T-helper 2 cell treated with Interferon-gamma antibody and Interleukin-4, amounts not matched to agents 5 μg/mL and 100 μg/mL, for 36 hours (primary cell): ENCODE results near the gene PCDHB8.
A peak's percentile ranks its signal among the peaks of the same experiment; 100 is the strongest.
"Not testable (repeated sequence)": the region's sequence is repeated elsewhere in the genome, so short reads cannot be mapped to it uniquely, and the experiment has no call there.

Source experiments
- DNase-seq: peaks from one replicate; pipeline ENCODE4 v3.0.0; 2021; ENCODE audit warnings: low spot score
- H3K27ac Mint-ChIP-seq: one replicate; pipeline ENCODE4 v1.8.0; 2021; ENCODE audit warnings: mild to moderate bottlenecking, mixed read lengths
- H3K27me3 Mint-ChIP-seq: one replicate; pipeline ENCODE4 v1.8.0; 2021; ENCODE audit warnings: low read depth, mixed read lengths
- H3K36me3 Mint-ChIP-seq: one replicate; pipeline ENCODE4 v1.8.0; 2021; ENCODE audit warnings: low read depth, mixed read lengths
- H3K4me1 Mint-ChIP-seq: one replicate; pipeline ENCODE4 v1.8.0; 2021; ENCODE audit warnings: low read depth, mixed read lengths
- H3K4me3 Mint-ChIP-seq: one replicate; pipeline ENCODE4 v1.8.0; 2022; ENCODE audit warnings: mild to moderate bottlenecking, moderate library complexity, mixed read lengths
- H3K9me3 Mint-ChIP-seq: one replicate; pipeline ENCODE4 v1.8.0; 2021; ENCODE audit warnings: mixed read lengths

Gene PCDHB8

GRCh38 chr5:141174291-141175104 is 3.1 kb upstream of the PCDHB8 start:
- not testable (repeated sequence) for H3K27me3 Mint-ChIP-seq, H3K9me3 Mint-ChIP-seq, H3K4me1 Mint-ChIP-seq, H3K27ac Mint-ChIP-seq, DNase-seq, H3K4me3 Mint-ChIP-seq, H3K36me3 Mint-ChIP-seq

- H3K9me3 Mint-ChIP-seq, result peaks cover 12% of the 10 kb centered on the region
- H3K27ac Mint-ChIP-seq, result no peak overlapping the region
- no peak for DNase-seq
- no peaks in the 10 kb centered on the region for H3K36me3 Mint-ChIP-seq
- H3K27me3 Mint-ChIP-seq, result no peaks in the 10 kb centered on the region
- H3K4me3 Mint-ChIP-seq, result no peak overlapping the region
- H3K4me1 Mint-ChIP-seq, result no peaks in the 10 kb centered on the region
Observed at GRCh38 chr5:141175933-141176332, 1.7 kb upstream of the PCDHB8 start.

GRCh38 chr5:141179371-141179770 is 1.8 kb downstream of the PCDHB8 start:
- H3K4me1 Mint-ChIP-seq, H3K27ac Mint-ChIP-seq, H3K27me3 Mint-ChIP-seq: not testable (repeated sequence)

GRCh38 chr5:141179876-141180275 is 2.3 kb downstream of the PCDHB8 start:
- not testable (repeated sequence) for H3K27ac Mint-ChIP-seq, H3K4me3 Mint-ChIP-seq, H3K4me1 Mint-ChIP-seq, DNase-seq, H3K27me3 Mint-ChIP-seq, H3K36me3 Mint-ChIP-seq
- peaks cover 35% of the 10 kb centered on the region for H3K9me3 Mint-ChIP-seq

More at GRCh38 chr5:141179371-141179770, 1.8 kb downstream of the PCDHB8 start:
- peaks cover 30% of the 10 kb centered on the region for H3K9me3 Mint-ChIP-seq
- not testable (repeated sequence) for DNase-seq, H3K36me3 Mint-ChIP-seq, H3K4me3 Mint-ChIP-seq

- no peak overlapping the region for H3K4me3 Mint-ChIP-seq
- H3K27me3 Mint-ChIP-seq, result no peaks in the 10 kb centered on the region
- H3K36me3 Mint-ChIP-seq, result no peaks in the 10 kb centered on the region
- H3K4me1 Mint-ChIP-seq, result no peaks in the 10 kb centered on the region
- H3K27ac Mint-ChIP-seq, result no peak overlapping the region
- H3K9me3 Mint-ChIP-seq, result peaks cover 39% of the 10 kb centered on the region
- DNase-seq, result no peak
Observed at GRCh38 chr5:141180313-141180712, 2.7 kb downstream of the PCDHB8 start.

- peaks cover 51% of the 10 kb centered on the region for H3K9me3 Mint-ChIP-seq
- H3K27ac Mint-ChIP-seq, result no peak within 1 kb of the TSS
- no peaks in the 10 kb centered on the region for H3K27me3 Mint-ChIP-seq
- no peaks in the 10 kb centered on the region for H3K36me3 Mint-ChIP-seq
- H3K4me1 Mint-ChIP-seq, result peaks cover 2% of the 10 kb centered on the region
- H3K4me3 Mint-ChIP-seq, result no peak within 1 kb of the TSS
- DNase-seq, result no peak
Observed at GRCh38 chr5:141182248-141182647, 4.7 kb downstream of the PCDHB8 start, which contains the start of gene PCDHB16. Gene PCDHB16 (plus strand): TSS chr5:141182387. CDS start chr5:141182560, 173 bp downstream.

GRCh38 chr5:141184117-141184855 is 6.7 kb downstream of the PCDHB8 start:
- H3K27me3 Mint-ChIP-seq, H3K4me3 Mint-ChIP-seq, H3K36me3 Mint-ChIP-seq, H3K27ac Mint-ChIP-seq, DNase-seq, H3K4me1 Mint-ChIP-seq: not testable (repeated sequence)
- H3K9me3 Mint-ChIP-seq, result peaks cover 55% of the 10 kb centered on the region

- DNase-seq, result no peak
- Mint-ChIP-seq H3K27me3 (no peaks in the 10 kb centered on the region), H3K4me3 (peak within 1 kb of the TSS; percentile 58), H3K36me3 (peaks cover 11% of the 10 kb centered on the region), H3K4me1 (peaks cover 2% of the 10 kb centered on the region), H3K27ac (no peak within 1 kb of the TSS), H3K9me3 (peaks cover 50% of the 10 kb centered on the region)
Observed at GRCh38 chr5:141186897-141187512, 9.4 kb downstream of the PCDHB8 start, which contains the start of gene PCDHB9. Gene PCDHB9 (plus strand): TSS chr5:141187161. CDS start chr5:141187319, 158 bp downstream.

- DNase-seq, H3K27ac Mint-ChIP-seq, H3K4me1 Mint-ChIP-seq, H3K4me3 Mint-ChIP-seq, H3K27me3 Mint-ChIP-seq: not testable (repeated sequence)
- peaks cover 43% of the 10 kb centered on the region for H3K9me3 Mint-ChIP-seq
- H3K36me3 Mint-ChIP-seq, result peaks cover 11% of the 10 kb centered on the region
Observed at GRCh38 chr5:141188682-141189081, 11.1 kb downstream of the PCDHB8 start.

GRCh38 chr5:141189131-141189530 is 11.5 kb downstream of the PCDHB8 start:
- not testable (repeated sequence) for H3K27me3 Mint-ChIP-seq, H3K27ac Mint-ChIP-seq, H3K4me1 Mint-ChIP-seq, DNase-seq, H3K4me3 Mint-ChIP-seq
- Mint-ChIP-seq H3K9me3 (peaks cover 42% of the 10 kb centered on the region), H3K36me3 (peaks cover 11% of the 10 kb centered on the region)

GRCh38 chr5:141192110-141192725 is 14.6 kb downstream of the PCDHB8 start, which contains the start of gene PCDHB10:
Gene PCDHB10 (plus strand): TSS chr5:141192353. CDS start chr5:141192553, 200 bp downstream.
- H3K9me3 Mint-ChIP-seq, result peaks cover 37% of the 10 kb centered on the region
- no peak within 1 kb of the TSS for H3K27ac Mint-ChIP-seq
- peaks cover 11% of the 10 kb centered on the region for H3K36me3 Mint-ChIP-seq
- no peaks in the 10 kb centered on the region for H3K27me3 Mint-ChIP-seq
- DNase-seq, result no peak
- no peaks in the 10 kb centered on the region for H3K4me1 Mint-ChIP-seq
- H3K4me3 Mint-ChIP-seq, result no peak within 1 kb of the TSS

- H3K4me3 Mint-ChIP-seq, DNase-seq, H3K27ac Mint-ChIP-seq, H3K36me3 Mint-ChIP-seq, H3K27me3 Mint-ChIP-seq, H3K4me1 Mint-ChIP-seq: not testable (repeated sequence)
- H3K9me3 Mint-ChIP-seq, result peaks cover 45% of the 10 kb centered on the region
Observed at GRCh38 chr5:141194332-141194731, 16.7 kb downstream of the PCDHB8 start.

GRCh38 chr5:141196363-141196762 is 18.8 kb downstream of the PCDHB8 start:
- H3K36me3 Mint-ChIP-seq, result peaks cover 4% of the 10 kb centered on the region
- no peak overlapping the region for H3K27ac Mint-ChIP-seq
- H3K4me1 Mint-ChIP-seq, result no peaks in the 10 kb centered on the region
- H3K27me3 Mint-ChIP-seq, result no peaks in the 10 kb centered on the region
- no peak for DNase-seq
- H3K4me3 Mint-ChIP-seq, result no peak overlapping the region
- peaks cover 55% of the 10 kb centered on the region for H3K9me3 Mint-ChIP-seq
